ENCODE results near the gene GARIN5A. TPM values are rescaled to one million over a fixed set of nuclear protein-coding genes. Genes with fewer than 3 reads are reported as not detected.

The GARIN5A gene
- total and polyA plus RNA-seq, 2 of the 8 experiments (the other 6 are each of a cell fraction or from before 2014, with no cell fraction given), result 9.1 to 18.5 TPM

DNA sequence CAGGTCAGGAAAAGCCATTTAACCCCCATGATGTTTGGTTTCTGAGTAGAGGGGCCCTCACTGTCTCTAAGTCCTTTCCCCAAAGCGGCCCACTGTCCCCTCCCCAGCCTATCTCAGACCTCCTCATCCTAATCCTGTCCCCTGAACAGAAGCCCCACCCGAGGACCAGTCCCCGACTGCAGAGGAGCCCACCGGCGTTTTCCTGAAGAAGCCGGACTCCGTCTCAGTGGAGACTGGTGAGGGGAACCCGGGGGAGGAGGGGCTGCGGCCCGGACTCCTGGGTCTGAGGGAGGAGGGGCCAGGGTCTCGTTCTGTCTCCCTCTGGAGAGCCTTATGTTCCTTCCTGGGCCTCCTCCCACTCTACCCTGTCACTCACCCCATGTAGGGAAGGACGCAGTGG, 41.0 kb downstream of the GARIN5A start:
- Histone ChIP-seq H4K5ac (ENCODE audit: insufficient read length, low read depth, low read length) (no peak overlapping the region), H4K8ac (ENCODE audit: extremely low read depth, insufficient read depth, low read length) (no peak overlapping the region), H4K20me1 (replicated peaks in 1 of 2; ENCODE audit: control insufficient read depth in 1 of 2, insufficient read depth in 2 of 2, low read length in 2 of 2) (no peaks in the 10 kb centered on the region), H3K14ac (ENCODE audit: insufficient read length) (no peak overlapping the region), H3K4me2 (ENCODE audit: insufficient read depth in 1 of 2, low read depth in 2 of 2, low read length in 2 of 2) (no peak overlapping the region), H3K23me2 (ENCODE audit: low read depth, low read length) (peaks cover 7% of the 10 kb centered on the region; the same call in 1 of the 2 replicates), H3K18ac (ENCODE audit: extremely low read depth, low read length) (no peak overlapping the region), H4K91ac (replicated peaks; ENCODE audit: insufficient read length, low read length) (no peak overlapping the region), H3K79me1 (ENCODE audit: low read depth, low read length) (no peaks in the 10 kb centered on the region), H3K56ac (replicated peaks; ENCODE audit: insufficient read length, low read depth, low read length) (no peak overlapping the region), H3K36me3 (ENCODE audit: control insufficient read depth in 2 of 4, insufficient read depth in 4 of 4, low read length in 3 of 4) (no peaks in the 10 kb centered on the region), H3K4me1 (replicated peaks in 1 of 4; ENCODE audit: control insufficient read depth in 3 of 4, insufficient read depth in 4 of 4, low read length in 3 of 4) (peaks cover 2 to 13% (median 9%) of the 10 kb centered on the region in 4 experiments), H3K27me3 (replicated peaks in 1 of 4; ENCODE audit: control insufficient read depth in 3 of 4, extremely low read depth in 1 of 4, insufficient read depth in 3 of 4, low read length in 3 of 4) (peaks cover 0 to 4% (median 3%) of the 10 kb centered on the region in 4 experiments; a peak in 4 of 7 replicates), H2BK5ac (ENCODE audit: low read depth, low read length) (no peak overlapping the region), H2BK12ac (ENCODE audit: low read depth, low read length) (no peak overlapping the region), H3K27ac (ENCODE audit: low read depth, low read length) (no peak overlapping the region), H3K4me3 (ENCODE audit: extremely low read depth in 1 of 4, insufficient read depth in 2 of 4, low read depth in 3 of 4, low read length in 4 of 4) (no peak overlapping the region), H2BK20ac (ENCODE audit: low read length) (no peak overlapping the region), H2AFZ (ENCODE audit: low read length) (no peak overlapping the region), H3K9ac (replicated peaks in 1 of 4; ENCODE audit: extremely low read depth in 1 of 4, low read depth in 3 of 4, low read length in 3 of 4) (no peak overlapping the region), H2AK5ac (ENCODE audit: low read depth, low read length) (no peak overlapping the region), H3K79me2 (ENCODE audit: control insufficient read depth in 1 of 2, insufficient read depth in 2 of 2, low read length in 2 of 2) (no peaks in the 10 kb centered on the region), H3K23ac (ENCODE audit: insufficient read length) (no peak overlapping the region), H2BK120ac (replicated peaks; ENCODE audit: low read depth, low read length) (no peak overlapping the region), H3K4ac (replicated peaks; ENCODE audit: insufficient read length, low read depth, low read length) (no peak overlapping the region), H3K9me3 (ENCODE audit: insufficient read depth in 2 of 2, low read depth in 1 of 2, low read length in 1 of 2) (no peaks in the 10 kb centered on the region), H2BK15ac (ENCODE audit: low read length) (0 out of 2 replicates have a peak overlapping the region, but pooled peaks have one; percentile 61)
- POLR2A ChIA-PET (ENCODE audit: partially characterized antibody), result interaction anchor here (0.7 to 1.4 kb wide), 2 partner anchors 17 to 19 kb away, joined by 4 read pairs; partner anchors contain the start of gene SPIB
- FAIRE-seq (no peak), DNase-seq (ENCODE audit: low read depth in 1 of 2, low spot score in 2 of 2) (no peak)
- CTCF ChIA-PET (ENCODE audit: partially characterized antibody), result interaction anchor here (0.6 to 1.4 kb wide), 6 partner anchors 8 to 153 kb away, joined by 3 to 11 read pairs (median 3); no protein-coding TSS in a partner anchor
- TF ChIP-seq SP1 (IDR thresholded peaks at IDR 0.05; ENCODE audit: low read depth, low read length) (no peak), BRCA1 (IDR thresholded peaks at IDR 0.05; ENCODE audit: low read depth, low read length) (no peak), YY1 (IDR thresholded peaks at IDR 0.05; ENCODE audit: low read depth, low read length) (no peak), SP4 (IDR thresholded peaks at IDR 0.05; ENCODE audit: low read length) (no peak), CREB1 (IDR thresholded peaks at IDR 0.05) (no peak)
- TF ChIP-seq, protein P1, sequence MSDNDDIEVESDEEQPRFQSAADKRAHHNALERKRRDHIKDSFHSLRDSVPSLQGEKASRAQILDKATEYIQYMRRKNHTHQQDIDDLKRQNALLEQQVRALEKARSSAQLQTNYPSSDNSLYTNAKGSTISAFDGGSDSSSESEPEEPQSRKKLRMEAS (IDR thresholded peaks at IDR 0.05), result no peak
- 96% methylated on average over 10 of the region's 12 CpGs; no CpG with 5 or more reads in 1 of the 2 experiments for WGBS, 2 experiments (ENCODE audit: extremely low coverage in 1 of 2, insufficient coverage in 1 of 2, insufficient read length in 1 of 2, insufficient replicate concordance in 2 of 2, low coverage in 1 of 2, low lambda C conversion rate in 2 of 2, missing lambda C conversion rate in 1 of 2)
